ENCODE data around the gene DOCK2. TPM values are rescaled to one million over a fixed set of nuclear protein-coding genes. Genes with fewer than 3 reads are reported as not detected.

DOCK2 gene
- total RNA-seq, 4 donors from 2014 or later: 3.1 to 3.9 (median 3.3) TPM

DNA sequence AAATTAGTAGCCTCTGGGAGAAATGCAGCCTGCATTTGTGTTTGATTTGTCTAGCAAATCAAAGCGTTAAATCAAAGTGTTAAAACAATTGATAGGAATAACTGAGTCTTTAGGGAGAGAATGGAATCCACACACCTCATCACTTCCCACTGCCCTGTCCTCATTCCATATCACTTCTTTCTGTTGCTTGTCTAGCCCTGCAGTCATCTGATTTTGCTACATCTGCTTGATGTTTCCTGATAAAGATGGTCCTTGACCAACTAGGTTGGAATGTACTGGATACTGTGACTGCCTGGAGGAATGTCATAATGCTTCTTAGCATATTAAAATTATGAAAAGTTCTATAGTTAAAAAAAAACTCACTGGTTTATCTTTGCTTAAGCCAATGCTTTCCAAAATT, 119.9 kb downstream of the DOCK2 start:
- no peak overlapping the region for H3K4me3 ChIP-seq (ENCODE audit: low read depth, poor library complexity, severe bottlenecking)
- 90 to 94% methylated on average over 1 of the region's 1 CpG for WGBS, 2 donors
- no peak for DNase-seq (ENCODE audit: low spot score in 2 of 2)
- TF ChIP-seq, protein P1, sequence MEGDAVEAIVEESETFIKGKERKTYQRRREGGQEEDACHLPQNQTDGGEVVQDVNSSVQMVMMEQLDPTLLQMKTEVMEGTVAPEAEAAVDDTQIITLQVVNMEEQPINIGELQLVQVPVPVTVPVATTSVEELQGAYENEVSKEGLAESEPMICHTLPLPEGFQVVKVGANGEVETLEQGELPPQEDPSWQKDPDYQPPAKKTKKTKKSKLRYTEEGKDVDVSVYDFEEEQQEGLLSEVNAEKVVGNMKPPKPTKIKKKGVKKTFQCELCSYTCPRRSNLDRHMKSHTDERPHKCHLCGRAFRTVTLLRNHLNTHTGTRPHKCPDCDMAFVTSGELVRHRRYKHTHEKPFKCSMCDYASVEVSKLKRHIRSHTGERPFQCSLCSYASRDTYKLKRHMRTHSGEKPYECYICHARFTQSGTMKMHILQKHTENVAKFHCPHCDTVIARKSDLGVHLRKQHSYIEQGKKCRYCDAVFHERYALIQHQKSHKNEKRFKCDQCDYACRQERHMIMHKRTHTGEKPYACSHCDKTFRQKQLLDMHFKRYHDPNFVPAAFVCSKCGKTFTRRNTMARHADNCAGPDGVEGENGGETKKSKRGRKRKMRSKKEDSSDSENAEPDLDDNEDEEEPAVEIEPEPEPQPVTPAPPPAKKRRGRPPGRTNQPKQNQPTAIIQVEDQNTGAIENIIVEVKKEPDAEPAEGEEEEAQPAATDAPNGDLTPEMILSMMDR (IDR thresholded peaks at IDR 0.05): no peak
- no peak for TF ChIP-seq POLR2A (IDR thresholded peaks at IDR 0.05)
- intact Hi-C loops (cut with DNase I; ENCODE audit: low total_unique reads): no loop called here

DNA sequence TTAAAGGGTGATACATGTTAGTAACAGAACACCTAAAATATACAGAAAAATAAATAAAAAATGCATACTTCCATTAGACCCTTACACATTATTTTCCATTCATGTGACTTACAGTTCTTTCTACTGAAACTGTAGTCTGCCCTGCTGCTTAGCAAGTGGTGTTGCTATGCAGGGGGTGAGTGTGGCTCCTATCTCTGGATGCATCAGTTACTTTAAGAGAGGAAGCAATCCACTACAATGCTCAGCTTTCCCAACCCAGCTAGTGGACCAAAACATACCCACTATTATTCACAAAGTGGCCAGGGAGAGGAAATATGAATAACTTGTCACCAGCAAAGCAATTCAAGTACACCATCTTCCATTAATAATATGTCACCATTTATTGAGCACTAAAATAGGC, 121.8 kb downstream of the DOCK2 start:
- DNase-seq (ENCODE audit: low spot score in 2 of 2): no peak
- intact Hi-C loops (cut with DNase I; ENCODE audit: low total_unique reads): no loop called here
- no peak overlapping the region for H3K4me3 ChIP-seq (ENCODE audit: low read depth, poor library complexity, severe bottlenecking)
- TF ChIP-seq POLR2A (IDR thresholded peaks at IDR 0.05): no peak
- TF ChIP-seq, protein P1 (IDR thresholded peaks at IDR 0.05): no peak

DNA sequence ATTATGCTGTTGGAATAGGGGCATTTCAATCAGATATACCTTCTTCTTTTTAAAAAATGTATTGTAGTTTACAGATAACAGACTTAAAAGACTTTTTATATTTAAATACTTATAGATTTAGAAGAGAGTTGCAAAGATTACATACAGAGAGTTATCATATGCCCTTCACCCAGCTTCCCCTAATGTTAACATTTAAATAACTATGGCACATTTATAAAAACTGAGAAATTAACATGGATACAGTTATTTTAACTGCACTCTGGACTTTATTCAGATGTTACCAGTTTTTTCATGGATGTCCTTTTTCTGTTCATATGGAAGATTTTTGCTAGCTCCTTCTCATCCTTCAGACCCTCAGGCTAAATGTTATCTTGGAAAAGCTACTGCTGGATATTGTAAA, 123.2 kb downstream of the DOCK2 start:
- no peak for DNase-seq (ENCODE audit: low spot score in 2 of 2)
- TF ChIP-seq POLR2A (IDR thresholded peaks at IDR 0.05): no peak
- TF ChIP-seq, protein P1 (IDR thresholded peaks at IDR 0.05): no peak
- no peak overlapping the region for H3K4me3 ChIP-seq (ENCODE audit: low read depth, poor library complexity, severe bottlenecking)
- intact Hi-C loops (cut with DNase I; ENCODE audit: low total_unique reads): no loop called here

DNA sequence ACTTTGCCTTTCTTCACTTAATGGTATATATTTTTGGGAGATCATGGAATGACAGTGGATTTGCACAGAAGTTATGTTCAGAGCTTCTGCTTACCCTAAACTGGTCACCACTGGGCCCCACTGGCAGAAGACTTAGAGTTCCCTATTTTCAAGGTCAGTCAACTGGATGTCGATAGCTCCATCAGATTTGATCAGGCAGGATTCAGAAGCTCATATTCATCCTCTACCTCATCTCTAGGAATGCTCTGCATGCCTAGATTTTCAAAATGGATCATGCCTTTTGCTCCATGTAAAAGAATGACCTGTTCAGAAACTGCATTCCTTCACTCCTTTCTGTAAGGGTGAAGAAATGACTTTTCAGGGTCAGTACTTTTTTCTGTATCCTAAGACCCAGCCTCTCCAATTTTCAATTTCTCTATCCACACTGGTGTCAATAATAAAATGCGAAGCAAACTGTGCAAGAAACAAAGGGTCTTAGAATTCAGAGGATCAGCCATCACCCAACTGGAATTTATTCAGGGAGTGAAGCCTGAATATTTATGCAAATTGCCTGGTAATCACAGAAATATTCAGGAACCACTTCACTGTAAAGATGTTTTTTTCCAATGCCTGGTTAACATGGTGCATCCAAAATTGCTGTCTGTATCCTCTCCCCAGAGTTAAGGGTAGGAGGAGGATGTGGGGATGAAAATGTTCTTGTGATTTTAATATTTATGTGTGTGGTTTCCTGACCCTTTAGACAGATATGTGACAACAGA, 125.4 kb downstream of the DOCK2 start:
- H3K4me3 ChIP-seq (ENCODE audit: low read depth, poor library complexity, severe bottlenecking): no peak overlapping the region
- no peak for TF ChIP-seq POLR2A (IDR thresholded peaks at IDR 0.05)
- TF ChIP-seq, protein P1 (IDR thresholded peaks at IDR 0.05): no peak
- WGBS, 2 donors: 85 to 86% methylated on average over 2 of the region's 2 CpGs
- intact Hi-C loops (cut with DNase I; ENCODE audit: low total_unique reads): no loop called here
- no peak for DNase-seq (ENCODE audit: low spot score in 2 of 2)

DNA sequence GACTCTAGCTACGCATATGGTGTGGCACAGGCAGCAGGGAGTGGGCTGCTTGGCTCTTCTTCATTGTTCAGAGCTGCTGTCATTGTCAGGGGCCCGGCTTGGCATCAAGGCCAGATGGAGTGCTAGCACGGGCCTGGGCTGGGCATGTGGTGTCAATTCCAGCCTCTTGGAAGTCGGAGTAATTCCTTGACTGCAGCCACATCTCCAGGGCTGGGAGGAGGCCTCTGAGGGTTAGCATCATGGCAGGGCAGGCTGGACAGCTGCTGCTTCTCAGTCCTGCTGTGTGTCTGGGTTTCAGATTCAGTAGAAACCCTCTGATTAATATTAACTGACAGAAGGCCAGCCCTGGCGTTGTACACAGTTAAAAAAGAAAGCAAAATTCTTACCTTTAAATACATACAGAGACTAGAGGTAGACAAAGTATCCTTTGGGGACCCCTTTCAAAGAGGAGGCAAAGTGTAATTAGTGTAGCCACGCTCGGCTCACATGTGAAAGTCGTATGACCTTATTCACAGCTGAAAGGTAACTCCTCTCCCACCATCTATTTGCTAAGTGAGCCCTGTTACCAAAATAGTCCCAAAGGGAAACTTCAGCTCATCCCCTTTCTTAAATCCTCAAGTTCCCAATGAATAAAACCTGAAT, 126.4 kb downstream of the DOCK2 start:
- no peak for TF ChIP-seq POLR2A (IDR thresholded peaks at IDR 0.05)
- TF ChIP-seq, protein P1 (IDR thresholded peaks at IDR 0.05): no peak
- DNase-seq (ENCODE audit: low spot score in 2 of 2): no peak
- 70 to 71% methylated on average over 8 of the region's 8 CpGs for WGBS, 2 donors
- no peak overlapping the region for H3K4me3 ChIP-seq (ENCODE audit: low read depth, poor library complexity, severe bottlenecking)
- intact Hi-C loops (cut with DNase I; ENCODE audit: low total_unique reads): no loop called here

Measured in lower leg skin (tissue), 4 donors.